ENCODE data around the gene PCDHA13.

PCDHA13 gene

DNA sequence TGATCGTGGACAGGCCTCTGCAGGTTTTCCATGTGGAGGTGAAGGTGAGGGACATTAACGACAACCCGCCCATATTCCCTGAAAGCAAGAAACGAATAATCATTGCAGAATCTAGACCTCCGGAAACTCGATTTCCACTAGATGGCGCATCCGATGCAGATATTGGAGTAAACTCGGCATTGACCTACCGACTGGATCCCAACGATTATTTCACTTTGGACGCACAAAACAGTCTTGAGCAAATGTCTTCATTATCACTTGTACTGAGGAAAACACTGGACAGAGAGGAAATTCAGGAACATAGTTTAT, 621 bp downstream of the PCDHA13 start:
- no peak overlapping the region for H3K4me3 Mint-ChIP-seq
- peaks cover 9 to 20% of the 10 kb centered on the region in 2 donors for H3K27me3 Mint-ChIP-seq
- H3K27ac Mint-ChIP-seq, result no peak overlapping the region
- DNase-seq (no peak), ATAC-seq (replicated peaks) (no peak)
- peaks cover 0 to 2% of the 10 kb centered on the region in 2 donors for H3K9me3 Mint-ChIP-seq
- no peaks in the 10 kb centered on the region for H3K4me1 Mint-ChIP-seq (ENCODE audit: low read depth in 2 of 2)
- H3K36me3 Mint-ChIP-seq (ENCODE audit: insufficient read depth), result no peaks in the 10 kb centered on the region

DNA sequence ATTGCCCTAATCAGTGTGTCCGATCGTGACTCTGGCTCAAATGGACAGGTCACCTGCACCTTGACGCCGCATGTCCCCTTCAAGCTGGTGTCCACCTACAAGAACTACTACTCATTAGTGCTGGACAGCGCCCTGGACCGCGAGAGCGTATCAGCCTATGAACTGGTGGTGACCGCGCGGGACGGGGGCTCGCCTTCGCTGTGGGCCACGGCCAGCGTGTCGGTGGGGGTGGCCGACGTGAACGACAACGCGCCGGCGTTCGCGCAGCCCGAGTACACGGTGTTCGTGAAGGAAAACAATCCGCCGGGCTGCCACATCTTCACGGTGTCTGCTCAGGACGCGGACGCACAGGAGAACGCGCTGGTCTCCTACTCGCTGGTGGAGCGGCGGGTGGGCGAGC, 1.4 kb downstream of the PCDHA13 start:
- peaks cover 0 to 2% of the 10 kb centered on the region in 2 donors for H3K9me3 Mint-ChIP-seq
- DNase-seq (no peak), ATAC-seq (replicated peaks) (no peak)
- H3K27me3 Mint-ChIP-seq, result peaks cover 9 to 20% of the 10 kb centered on the region in 2 donors
- no peaks in the 10 kb centered on the region for H3K4me1 Mint-ChIP-seq (ENCODE audit: low read depth in 2 of 2)
- no peak overlapping the region for H3K27ac Mint-ChIP-seq
- H3K4me3 Mint-ChIP-seq, result no peak overlapping the region
- H3K36me3 Mint-ChIP-seq (ENCODE audit: insufficient read depth), result no peaks in the 10 kb centered on the region

DNA sequence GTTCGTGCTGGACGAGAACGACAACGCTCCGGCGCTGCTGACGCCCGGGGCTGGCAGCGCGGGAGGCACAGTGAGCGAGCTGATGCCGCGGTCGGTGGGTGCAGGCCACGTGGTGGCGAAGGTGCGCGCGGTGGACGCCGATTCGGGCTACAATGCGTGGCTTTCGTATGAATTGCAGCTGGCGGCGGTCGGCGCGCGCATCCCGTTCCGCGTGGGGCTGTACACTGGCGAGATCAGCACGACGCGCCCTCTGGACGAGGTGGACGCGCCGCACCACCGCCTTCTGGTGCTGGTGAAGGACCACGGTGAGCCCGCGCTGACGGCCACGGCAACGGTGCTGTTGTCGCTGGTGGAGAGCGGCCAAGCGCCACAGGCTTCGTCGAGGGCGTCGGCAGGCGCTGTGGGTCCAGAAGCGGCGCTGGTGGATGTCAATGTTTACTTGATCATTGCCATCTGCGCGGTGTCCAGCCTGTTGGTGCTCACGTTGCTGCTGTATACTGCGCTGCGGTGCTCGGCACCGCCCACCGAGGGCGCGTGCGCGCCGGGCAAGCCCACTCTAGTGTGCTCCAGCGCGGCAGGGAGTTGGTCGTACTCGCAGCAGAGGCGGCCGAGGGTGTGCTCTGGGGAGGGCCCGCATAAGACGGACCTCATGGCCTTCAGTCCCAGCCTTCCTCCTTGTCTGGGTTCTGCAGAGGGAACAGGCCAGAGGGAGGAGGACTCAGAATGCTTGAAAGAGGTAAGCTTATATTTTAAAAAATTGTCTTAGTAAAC, 2.2 kb downstream of the PCDHA13 start:
- peaks cover 0 to 2% of the 10 kb centered on the region in 2 donors for H3K9me3 Mint-ChIP-seq
- H3K27me3 Mint-ChIP-seq, result peaks cover 9 to 18% of the 10 kb centered on the region in 2 donors
- no peak overlapping the region for H3K4me3 Mint-ChIP-seq
- H3K36me3 Mint-ChIP-seq (ENCODE audit: insufficient read depth), result no peaks in the 10 kb centered on the region
- DNase-seq (no peak), ATAC-seq (replicated peaks) (no peak)
- no peak overlapping the region for H3K27ac Mint-ChIP-seq
- H3K4me1 Mint-ChIP-seq (ENCODE audit: low read depth in 2 of 2), result no peaks in the 10 kb centered on the region

DNA sequence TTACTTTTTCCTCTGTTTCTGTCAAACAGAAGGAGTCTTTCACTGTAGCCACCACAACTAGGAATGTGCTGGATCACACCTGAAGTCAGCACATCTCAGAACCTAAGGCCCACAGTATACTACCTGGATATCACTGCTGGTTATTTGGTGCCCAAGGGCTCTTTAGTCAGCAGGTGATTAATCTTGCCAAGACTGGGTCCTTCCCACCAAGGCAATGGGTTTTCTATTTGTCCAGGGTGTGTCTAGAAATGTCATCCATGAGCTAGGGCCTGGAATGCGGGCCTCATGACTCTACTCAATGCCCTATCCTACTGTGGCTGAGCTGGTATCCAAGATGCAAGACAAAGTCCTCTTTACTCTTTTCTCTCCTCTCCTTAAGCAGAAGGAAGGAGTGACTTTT, 34.4 kb downstream of the PCDHA13 start:
- no peak for ATAC-seq (replicated peaks)
- peaks cover 11 to 17% of the 10 kb centered on the region in 2 donors for H3K27me3 Mint-ChIP-seq
- H3K4me3 Mint-ChIP-seq, result no peak overlapping the region
- no peak overlapping the region for H3K27ac Mint-ChIP-seq
- no peak for DNase-seq
- peaks cover 2 to 11% of the 10 kb centered on the region in 2 donors for H3K9me3 Mint-ChIP-seq
- peaks cover 4% of the 10 kb centered on the region for H3K36me3 Mint-ChIP-seq (ENCODE audit: insufficient read depth)
- H3K4me1 Mint-ChIP-seq (ENCODE audit: low read depth in 2 of 2), result no peaks in the 10 kb centered on the region

DNA sequence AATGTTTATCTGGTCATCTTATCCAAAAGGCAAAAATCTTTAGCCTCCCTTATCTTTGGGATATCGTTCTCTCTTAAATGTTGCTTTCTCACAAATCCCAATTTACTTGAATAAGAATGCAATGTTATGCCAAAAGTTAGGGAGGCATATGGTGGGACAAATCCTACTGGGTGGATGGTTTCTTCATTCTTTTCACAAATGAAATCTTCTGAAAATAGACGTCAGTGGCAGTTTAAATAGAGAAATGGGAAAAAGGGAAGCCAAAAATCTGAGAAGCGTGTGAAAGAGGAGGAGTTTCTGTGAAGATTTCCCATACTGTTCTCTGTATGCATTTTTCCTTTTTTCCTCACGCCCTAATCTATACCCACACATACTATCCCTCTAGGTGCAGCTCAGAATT, 41.7 kb downstream of the PCDHA13 start:
- H3K36me3 Mint-ChIP-seq (ENCODE audit: insufficient read depth), result peaks cover 4% of the 10 kb centered on the region
- DNase-seq (no peak), ATAC-seq (replicated peaks) (no peak)
- H3K4me1 Mint-ChIP-seq (ENCODE audit: low read depth in 2 of 2), result peaks cover 0 to 6% of the 10 kb centered on the region in 2 donors
- H3K9me3 Mint-ChIP-seq, result no peaks in the 10 kb centered on the region
- H3K27me3 Mint-ChIP-seq, result peaks cover 36 to 38% of the 10 kb centered on the region in 2 donors
- no peak overlapping the region for H3K4me3 Mint-ChIP-seq
- H3K27ac Mint-ChIP-seq, result no peak overlapping the region

DNA sequence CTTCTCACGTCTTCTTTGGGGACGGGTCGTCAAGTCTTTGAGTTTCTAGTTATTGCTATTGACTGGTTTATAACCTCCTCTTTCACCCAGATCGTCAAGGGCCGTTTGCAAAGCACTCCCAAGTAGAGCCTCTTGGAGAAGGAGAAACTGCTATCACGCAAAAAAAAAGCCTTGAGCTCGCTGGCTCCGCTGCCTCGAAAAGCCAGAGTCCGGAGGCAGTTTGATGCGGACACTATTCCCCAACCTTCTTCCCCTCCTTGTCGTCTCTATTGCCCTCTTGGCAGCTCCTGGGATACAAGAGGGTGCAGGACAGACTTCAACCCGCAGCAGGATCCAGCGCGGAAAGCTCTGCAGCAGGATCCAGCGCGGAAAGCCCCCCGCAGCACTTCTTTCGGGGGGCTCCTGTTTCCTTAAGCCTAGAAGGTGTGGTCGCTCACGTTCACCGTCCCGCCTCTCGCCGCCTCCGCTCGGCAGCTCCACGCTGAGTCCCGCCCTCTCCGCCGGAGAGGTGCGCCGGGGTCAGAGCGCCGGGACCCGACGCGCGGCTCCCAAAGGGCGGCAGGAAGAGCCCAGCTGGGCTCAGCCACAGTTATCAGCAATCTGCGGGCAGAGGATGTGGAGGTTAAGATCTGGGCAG, 44.0 kb downstream of the PCDHA13 start, which contains the start of gene PCDHAC1:
TSS of gene PCDHAC1 (plus strand) at position 494 of the 637 bp plus-strand sequence. CDS start 594 bp downstream, outside the sequence.
- Mint-ChIP-seq H3K9me3 (no peaks in the 10 kb centered on the region), H3K36me3 (ENCODE audit: insufficient read depth) (no peaks in the 10 kb centered on the region), H3K4me1 (ENCODE audit: low read depth in 2 of 2) (peaks cover 0 to 6% of the 10 kb centered on the region in 2 donors), H3K27ac (no peak within 1 kb of the TSS), H3K4me3 (peak within 1 kb of the TSS; percentile 51 to 57), H3K27me3 (peaks cover 35 to 43% of the 10 kb centered on the region in 2 donors)
- ATAC-seq (replicated peaks) (peak; percentile 8), DNase-seq (no peak)

DNA sequence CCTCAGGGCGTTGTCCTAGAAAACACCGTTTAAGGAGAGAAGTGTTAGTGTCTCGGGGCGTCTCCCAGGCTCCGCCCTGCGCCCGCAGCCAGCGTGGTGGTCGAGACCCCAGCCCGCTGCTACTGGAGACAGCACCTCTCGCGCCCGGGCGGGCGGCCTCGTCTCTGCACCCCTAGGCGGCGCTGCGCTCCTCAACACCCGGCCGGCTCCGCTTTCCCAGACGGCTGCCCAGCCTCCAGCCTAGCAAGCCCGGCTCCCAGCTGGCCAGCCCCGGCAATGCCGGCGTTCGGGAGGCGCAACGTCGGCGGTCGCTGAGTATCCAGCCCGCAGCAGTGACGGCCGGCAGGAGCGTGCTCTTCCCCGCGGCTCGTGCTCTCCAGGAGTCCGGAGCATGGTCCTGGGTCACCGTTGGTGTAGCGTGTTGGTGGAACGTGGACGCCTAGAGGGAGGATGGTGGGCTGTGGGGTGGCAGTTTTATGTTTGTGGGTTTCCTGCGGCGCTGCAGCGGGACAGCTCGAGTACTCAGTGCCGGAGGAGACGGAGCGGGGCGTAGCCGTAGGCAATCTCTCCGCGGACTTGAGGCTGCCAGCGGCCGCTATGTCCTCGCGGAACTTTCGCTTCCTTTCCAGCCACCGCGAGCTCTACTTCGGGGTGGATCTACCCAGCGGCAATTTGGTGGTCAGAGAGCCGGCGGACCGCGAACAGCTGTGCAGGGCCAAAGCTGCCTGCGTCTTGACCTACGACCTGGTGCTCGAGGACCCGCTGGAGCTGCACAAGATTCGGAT, 44.7 kb downstream of the PCDHA13 start:
- Mint-ChIP-seq H3K36me3 (ENCODE audit: insufficient read depth) (no peaks in the 10 kb centered on the region), H3K4me3 (peak overlapping the region; percentile 51 to 57), H3K9me3 (no peaks in the 10 kb centered on the region), H3K4me1 (ENCODE audit: low read depth in 2 of 2) (peaks cover 0 to 6% of the 10 kb centered on the region in 2 donors), H3K27me3 (peaks cover 35 to 40% of the 10 kb centered on the region in 2 donors), H3K27ac (no peak overlapping the region)
- peak; percentile 12 for ATAC-seq (replicated peaks)
- DNase-seq, result no peak

DNA sequence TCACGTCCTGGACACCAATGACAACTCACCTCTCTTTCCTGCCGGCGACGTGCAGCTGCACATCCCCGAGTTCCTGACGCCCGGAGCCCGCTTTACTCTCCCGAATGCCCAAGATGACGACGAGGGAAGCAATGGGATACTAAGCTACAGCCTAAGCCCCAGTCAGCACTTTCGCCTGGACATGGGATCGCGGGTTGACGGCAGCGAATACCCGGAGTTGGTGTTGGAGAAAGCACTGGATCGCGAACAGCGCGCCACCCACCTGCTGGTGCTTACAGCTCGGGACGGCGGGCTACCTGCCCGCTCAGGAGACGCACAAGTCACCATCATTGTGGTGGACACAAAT, 45.3 kb downstream of the PCDHA13 start:
- H3K4me3 Mint-ChIP-seq, result peak overlapping the region; percentile 51 to 57

More for the DNA sequence above, 45.3 kb downstream of the PCDHA13 start:
- no peak overlapping the region for H3K27ac Mint-ChIP-seq
- H3K4me1 Mint-ChIP-seq (ENCODE audit: low read depth in 2 of 2), result peaks cover 0 to 6% of the 10 kb centered on the region in 2 donors
- H3K36me3 Mint-ChIP-seq (ENCODE audit: insufficient read depth), result no peaks in the 10 kb centered on the region
- no peak for DNase-seq
- H3K27me3 Mint-ChIP-seq, result peaks cover 34 to 40% of the 10 kb centered on the region in 2 donors
- no peak for ATAC-seq (replicated peaks)
- H3K9me3 Mint-ChIP-seq, result no peaks in the 10 kb centered on the region

All from effector memory CD8-positive, alpha-beta T cell (primary cell).